Epithelial cell of prostate (primary cell): ENCODE results near the gene ITCH.
A peak's percentile ranks its signal among the peaks of the same experiment; 100 is the strongest.
"Not testable (repeated sequence)": the region's sequence is repeated elsewhere in the genome, so short reads cannot be mapped to it uniquely, and the experiment has no call there.

Experiments used
- DNase-seq: peaks from one replicate; pipeline ENCODE4 v3.0.0-alpha.2; 2011; ENCODE audit warnings: low read depth, low spot score
- H3K27ac ChIP-seq: fragments of 450-650 bp; 2 replicates; pipeline ENCODE4 v1.5.1; 2017; ENCODE audit warnings: mild to moderate bottlenecking

ITCH gene

DNA sequence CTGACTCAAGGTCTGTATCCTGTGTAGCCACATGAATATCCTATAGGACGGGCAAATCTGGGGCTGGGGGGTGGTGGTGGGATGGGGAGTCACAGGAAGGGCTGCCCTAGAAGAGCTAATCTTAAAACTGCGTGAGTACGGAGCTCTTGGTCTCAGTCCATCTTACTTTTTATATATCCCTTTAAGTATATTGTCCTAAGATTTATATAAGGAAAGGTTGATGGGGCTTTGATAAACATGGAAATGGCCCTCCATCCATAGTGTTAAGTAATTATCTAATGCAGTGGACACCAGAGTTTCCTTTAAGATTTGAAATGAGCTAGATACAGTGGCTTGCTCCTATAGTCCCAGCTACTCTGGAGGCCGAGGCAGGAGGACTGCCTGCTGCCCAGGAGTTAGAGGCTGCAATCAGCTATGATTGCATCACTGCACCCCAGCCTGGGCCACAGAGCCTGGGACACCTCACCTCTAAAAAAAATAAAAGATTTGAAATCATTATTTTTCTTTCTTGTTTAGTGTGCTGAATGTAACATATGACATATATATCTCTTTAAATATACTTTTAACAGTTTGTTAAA, 128.9 kb downstream of the ITCH start:
- DNase-seq: no peak
- H3K27ac ChIP-seq: no peak overlapping the region

DNA sequence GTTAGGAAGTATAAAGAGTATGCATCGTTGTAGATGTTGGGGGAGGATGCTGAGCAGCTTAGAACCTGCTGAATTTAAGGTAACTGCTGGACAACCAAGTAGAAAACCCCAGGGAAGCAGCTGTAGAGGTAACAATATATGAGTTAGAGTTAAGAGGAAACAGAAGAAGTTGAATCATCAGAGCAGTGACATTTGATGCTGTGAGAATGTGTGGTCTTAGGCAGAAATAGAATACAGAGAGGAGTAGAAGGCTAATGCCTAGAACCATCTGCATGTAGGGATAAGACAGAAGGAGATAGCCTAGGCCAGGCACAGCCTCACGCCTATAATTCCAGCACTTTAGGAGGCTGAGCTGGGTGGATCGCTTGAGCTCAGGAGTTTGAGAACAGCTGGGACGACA, 130.6 kb downstream of the ITCH start:
- H3K27ac ChIP-seq: no peak overlapping the region

DNA sequence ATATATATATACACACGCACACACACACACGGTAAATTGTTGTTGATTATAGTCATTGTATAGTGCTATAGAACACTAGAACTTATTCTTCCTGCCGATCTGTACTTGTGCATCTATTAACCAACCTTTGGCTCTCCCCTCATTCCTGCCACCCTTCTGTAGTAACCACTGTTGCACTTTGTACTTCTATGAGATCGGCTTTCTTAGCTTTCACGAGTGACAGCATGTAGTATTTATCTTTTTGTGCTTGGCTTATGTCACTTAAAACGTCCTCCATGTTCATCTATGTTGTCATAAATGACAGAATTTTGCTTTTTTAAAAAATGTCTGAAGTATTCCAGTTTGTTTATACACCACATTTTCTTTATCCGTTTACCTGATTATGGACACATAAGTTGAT, 132.2 kb downstream of the ITCH start:
- H3K27ac ChIP-seq: no peak overlapping the region
- DNase-seq: no peak

More for the DNA sequence above, 130.6 kb downstream of the ITCH start:
- no peak for DNase-seq

DNA sequence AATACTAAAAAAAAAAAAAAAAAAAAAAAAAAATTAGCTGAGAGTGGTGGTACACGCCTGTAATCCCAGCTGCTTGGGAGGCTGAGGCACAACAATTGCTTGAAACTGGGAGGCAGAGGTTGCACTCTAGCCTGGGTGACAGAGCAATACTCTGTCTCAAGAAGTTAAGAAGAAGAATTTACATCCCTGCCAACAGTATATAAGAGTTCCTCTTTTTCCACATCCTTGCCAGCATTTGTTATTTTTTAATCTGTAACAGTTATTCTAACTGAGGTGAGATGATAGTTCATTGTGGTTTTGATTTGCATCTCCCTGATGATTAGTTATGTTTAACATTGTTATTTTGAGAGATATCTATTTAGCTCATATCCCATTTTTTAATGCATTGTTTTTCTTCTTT, 132.8 kb downstream of the ITCH start:
- no peak for DNase-seq
- H3K27ac ChIP-seq: no peak overlapping the region

DNA sequence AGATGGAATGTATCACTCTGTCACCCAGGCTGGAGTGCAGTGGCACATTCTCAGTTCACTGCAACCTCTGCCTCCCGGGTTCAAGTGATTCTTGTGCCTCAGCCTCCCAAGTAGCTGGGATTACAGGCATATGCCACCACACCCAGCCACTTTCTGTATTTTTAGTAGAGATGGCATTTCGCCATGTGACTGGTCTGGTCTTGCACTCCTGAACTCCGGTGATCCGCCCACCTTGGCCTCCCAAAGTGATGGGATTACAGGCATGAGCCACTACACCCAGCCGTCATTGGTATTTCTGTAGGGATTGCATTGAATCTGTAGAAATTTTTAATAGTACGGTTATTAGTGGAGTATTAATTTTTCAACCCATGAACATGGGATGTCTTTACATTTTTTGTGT, 134.5 kb downstream of the ITCH start:
- not testable (repeated sequence) for DNase-seq, H3K27ac ChIP-seq

DNA sequence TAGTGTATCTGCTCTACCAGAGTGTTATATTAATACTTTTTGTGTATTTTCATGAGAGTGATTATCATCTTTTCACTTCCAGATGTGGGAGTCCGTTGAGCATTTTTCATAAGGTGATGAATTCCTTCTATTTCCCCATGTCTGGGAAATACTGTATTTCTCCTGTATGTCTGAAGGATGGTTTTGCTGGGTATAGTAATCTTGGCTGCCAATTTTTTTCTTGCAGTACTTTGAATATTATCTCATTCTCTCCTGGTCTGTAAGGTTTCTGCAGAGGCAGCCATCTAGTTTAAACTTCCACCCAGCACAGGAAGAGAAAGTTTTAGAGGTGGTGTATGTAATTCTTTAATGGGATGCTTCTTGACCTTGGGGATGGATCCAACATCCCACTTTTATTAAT, 137.8 kb downstream of the ITCH start:
- no peak overlapping the region for H3K27ac ChIP-seq
- no peak for DNase-seq

DNA sequence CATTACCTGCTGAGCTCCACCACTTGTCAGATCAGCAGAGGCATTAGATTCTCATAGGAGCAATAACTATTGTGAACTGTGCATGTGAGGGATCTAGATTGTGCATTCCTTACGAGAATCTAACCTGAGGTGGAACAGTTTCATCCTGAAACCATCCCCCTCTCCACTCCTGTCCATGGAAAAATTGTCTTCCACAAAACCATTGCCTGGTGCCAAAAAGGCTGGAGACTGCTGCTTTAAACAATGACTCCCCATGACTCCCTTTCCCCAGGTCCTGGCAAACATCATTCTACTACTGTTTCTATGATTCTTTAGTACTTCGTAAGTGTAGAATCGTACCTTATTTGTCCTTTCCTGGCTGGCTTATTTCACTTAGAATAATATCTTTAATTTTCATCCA, 143.4 kb downstream of the ITCH start:
- H3K27ac ChIP-seq: no peak overlapping the region
- no peak for DNase-seq

DNA sequence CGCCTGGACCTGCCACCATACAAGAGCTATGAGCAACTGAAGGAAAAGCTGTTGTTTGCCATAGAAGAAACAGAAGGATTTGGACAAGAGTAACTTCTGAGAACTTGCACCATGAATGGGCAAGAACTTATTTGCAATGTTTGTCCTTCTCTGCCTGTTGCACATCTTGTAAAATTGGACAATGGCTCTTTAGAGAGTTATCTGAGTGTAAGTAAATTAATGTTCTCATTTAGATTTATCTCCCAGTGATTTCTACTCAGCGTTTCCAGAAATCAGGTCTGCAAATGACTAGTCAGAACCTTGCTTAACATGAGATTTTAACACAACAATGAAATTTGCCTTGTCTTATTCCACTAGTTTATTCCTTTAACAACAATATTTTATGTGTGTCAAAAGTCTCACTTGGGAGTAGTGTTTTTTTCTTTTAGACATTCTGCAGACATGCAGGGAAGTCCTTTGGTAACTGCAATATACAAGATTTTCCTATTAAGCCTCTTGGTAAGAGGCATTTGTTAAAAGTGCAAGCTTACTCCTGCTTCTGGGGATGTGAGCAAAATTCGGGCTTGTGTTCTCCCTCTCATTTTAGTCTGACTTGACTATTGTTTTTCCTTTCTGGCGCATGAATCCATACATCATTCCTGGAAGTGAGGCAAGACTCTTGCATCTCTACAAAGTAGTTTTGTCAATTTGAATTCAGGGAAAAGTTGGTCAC, 144.8 kb downstream of the ITCH start:
- no peak for DNase-seq
- no peak overlapping the region for H3K27ac ChIP-seq

DNA sequence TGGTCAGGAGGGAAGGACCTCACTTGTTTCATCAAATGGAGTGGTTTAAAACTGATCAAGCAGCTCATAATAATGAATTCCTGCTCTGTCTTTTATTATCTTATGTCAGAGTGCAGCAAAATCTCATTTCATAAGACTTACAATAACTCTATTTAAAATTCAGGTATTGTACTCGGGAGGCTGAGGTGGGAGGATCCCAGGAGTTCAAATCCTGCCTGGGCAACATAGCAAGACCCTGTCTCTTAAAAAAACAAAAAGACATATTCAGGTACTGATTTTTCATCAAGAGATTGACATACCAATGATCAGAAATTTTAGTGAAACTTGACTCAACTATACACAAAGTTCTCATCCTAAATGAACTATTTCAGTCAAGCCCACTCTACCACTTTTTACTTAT, 147.5 kb downstream of the ITCH start:
- no peak for DNase-seq
- no peak overlapping the region for H3K27ac ChIP-seq

DNA sequence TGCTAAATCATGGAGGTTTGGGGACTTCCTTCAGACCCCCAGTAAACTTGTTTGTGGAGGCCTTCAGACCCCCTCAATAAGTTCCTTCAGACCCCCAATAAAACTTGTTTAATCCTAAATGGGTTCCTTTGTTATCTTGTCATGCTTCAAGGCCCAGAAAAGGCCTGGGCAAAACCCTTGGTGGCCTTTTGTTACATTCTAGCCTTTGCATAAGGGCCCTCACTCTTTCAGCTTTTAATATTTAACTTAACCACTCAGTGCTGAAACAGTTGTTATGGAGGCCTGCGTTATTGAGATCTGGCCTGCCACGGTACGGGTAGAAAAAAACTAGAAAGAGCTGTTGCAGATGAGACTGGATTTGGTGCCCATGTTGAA, 148.8 kb downstream of the ITCH start:
- H3K27ac ChIP-seq: no peak overlapping the region
- DNase-seq: no peak

DNA sequence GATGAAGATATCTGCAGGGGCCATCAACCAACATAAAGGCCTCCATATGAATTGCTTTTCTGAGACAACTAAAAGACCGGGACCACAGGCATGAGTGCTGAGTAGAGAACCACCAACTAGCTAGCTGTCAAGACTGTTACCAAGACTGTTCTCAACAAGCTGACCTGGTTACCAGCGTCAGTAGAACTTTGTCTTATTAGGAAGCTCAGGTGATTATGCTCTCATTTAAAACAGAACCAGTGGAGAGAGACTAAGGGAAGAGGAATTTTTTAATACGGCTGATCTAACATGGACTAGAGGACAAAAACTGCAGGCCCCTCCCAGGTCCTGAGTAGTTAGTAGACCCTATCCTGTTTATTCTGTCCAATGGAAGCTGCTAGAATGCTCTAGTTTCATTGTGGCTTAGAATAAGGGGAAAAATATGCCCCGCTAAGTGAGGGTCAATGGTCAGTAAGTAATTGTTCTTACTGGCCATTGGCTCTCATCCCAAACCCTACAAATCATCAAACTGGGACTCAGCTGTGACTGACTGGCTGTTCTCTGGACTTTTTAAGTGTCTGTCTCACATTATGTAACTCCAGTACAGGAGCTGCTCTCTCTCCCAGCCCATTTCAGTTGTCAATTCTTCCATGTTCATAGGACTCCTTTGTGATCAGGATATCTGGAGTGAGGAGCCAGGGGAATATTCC, 149.3 kb downstream of the ITCH start:
- no peak for DNase-seq
- H3K27ac ChIP-seq: no peak overlapping the region

DNA sequence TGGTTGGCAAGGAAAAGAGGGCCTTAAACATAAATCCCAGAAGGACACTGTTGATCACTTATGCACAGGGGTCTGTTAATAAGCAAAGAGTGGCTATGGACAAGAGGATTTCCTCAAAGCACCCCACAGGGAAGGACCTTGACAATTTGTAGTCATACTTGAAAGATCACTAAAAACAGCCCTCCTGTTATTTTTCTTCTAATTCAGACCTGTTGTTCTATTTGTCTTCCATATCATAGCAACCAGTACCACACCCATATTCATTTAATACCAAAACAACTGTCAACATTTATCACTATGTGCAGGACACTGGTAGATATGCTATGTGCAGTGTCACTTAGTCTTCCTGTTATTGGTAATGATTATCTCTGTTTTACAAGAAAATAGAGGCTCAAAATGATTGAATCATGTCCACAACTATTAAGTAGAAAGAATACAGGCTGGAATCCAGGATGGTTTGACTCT, 149.9 kb downstream of the ITCH start:
- DNase-seq: no peak
- no peak overlapping the region for H3K27ac ChIP-seq

DNA sequence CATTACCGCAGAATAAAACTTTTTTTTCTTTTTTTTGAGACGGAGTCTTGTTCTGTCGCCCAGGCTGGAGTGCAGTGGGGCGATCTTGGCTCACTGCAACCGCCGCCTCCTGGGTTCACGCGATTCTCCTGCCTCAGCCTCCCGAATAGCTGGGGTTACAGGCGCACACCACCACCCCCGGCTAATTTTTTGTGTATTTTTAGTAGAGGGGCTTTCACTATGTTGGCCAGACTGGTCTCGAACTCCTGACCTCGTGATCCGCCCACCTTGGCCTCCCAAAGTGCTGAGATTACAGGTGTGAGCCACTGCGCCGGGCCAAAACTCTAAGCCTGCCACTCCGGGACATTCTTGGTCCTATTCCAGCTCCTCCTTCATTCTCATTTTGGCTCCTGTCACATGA, 151.0 kb downstream of the ITCH start:
- peak overlapping the region; percentile 90 for H3K27ac ChIP-seq
- DNase-seq: not testable (repeated sequence)

DNA sequence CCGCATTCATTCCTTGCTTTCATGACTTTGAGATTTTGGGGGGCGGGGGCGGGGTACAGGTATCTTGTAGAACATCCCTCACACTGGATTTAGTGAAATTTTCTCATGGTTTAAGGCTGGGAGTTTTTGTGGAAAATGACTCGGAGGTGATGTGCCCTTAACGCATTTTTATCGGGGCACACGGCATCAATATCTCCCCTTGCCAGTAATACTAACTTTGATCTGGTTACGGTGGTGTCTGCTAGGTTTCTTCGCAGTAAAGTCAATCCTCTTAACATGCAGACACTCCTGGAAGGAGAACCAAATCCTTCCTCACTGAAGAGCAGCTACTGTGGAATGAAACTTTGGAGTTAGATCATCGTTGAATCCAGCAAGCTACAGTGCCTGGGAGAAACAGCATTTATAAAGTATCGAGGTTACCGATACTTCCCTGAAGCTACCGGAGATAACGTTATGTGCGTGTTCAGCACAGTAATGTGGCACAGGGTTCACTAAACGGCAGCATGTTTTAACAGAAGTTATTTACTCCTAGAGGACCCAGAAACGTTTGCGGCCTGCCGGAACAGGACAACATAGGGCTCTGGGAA, 151.9 kb downstream of the ITCH start:
- H3K27ac ChIP-seq: peak overlapping the region; percentile 90
- DNase-seq: no peak

DNA sequence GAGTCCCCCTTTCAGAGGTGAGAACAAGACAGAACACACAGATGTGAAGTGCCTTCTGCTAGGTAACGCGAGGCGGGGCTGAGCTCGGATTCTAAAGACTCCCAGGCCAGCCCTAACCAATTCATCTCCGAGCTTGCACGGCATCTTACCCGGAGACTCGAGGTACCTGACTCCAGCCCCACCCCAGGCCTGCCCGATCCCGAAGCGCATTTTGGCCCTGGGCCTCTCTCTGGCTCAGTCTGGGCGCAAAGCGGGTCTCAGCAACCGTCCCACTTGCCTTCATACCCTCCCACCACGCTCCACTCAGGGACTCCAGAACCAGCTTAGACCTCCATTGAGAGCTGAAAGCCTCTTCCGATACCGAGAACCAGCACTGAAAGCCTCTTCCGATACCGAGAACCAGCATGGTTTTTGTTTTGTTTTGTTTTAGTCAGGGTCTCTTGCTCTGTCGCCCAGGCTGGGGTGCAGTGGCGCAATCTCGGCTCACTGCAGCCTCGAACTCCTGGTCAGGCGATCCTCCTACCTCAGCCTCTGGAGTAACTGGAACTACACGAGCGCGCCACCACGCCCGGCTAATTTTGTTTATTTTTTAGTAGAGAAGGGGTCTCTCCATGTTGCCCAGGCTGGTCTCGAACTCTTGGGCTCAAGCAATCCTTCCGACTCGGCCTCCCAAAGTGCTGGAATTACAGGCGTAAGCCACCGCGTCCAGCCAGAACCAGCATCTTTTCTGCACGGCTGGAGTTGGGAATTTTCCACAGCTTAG, 152.6 kb downstream of the ITCH start:
- peak overlapping the region; percentile 90 for H3K27ac ChIP-seq
- DNase-seq: peak; percentile 36

DNA sequence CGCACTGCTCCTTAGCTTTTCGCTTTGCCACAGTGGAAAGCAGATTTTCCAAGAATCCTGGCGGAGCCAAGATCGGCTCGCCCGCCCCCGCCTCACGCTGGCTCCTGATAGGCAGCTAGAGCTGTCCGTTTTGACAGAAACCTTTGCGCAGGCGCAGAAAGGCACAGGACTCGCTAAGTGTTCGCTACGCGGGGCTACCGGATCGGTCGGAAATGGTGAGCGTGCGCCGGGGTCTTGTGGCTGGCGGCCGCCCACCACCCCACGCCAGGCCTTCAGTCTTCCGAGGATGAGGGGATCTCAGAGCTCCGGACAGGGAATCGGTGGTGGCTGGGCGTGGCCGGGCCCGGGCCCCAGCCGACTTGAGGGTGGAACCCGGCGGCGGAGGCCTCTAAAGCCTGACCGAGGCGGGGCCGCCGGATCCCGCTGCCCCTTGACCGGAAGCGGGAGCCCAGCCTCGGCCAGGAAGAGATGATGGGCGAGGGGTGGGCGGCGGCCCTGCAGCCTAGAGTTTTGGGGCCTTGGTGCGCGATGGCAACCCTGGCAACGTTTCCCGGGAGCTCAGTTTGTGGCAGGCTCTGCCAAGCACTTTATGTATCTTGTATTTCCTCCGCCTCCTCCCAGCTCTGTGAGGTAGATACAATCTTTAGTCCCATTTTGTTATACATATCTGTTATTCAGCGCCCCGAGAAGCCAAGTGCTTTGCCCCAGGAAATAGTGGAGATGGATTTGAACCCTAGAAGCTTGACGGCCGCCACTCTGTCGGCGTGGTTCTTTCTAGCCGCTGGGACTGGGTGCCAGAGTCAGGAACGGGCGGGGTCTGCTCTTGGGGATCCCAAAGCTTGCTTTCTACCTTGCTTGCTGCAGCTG, 153.4 kb downstream of the ITCH start, which contains the start of gene DYNLRB1:
Gene DYNLRB1, plus strand, starts transcription at position 176 of the 867 bp plus-strand sequence. Its CDS starts 37 bp downstream, at position 213.
- peak; percentile 52 for DNase-seq
- peak within 1 kb of the TSS; percentile 90 for H3K27ac ChIP-seq

DNA sequence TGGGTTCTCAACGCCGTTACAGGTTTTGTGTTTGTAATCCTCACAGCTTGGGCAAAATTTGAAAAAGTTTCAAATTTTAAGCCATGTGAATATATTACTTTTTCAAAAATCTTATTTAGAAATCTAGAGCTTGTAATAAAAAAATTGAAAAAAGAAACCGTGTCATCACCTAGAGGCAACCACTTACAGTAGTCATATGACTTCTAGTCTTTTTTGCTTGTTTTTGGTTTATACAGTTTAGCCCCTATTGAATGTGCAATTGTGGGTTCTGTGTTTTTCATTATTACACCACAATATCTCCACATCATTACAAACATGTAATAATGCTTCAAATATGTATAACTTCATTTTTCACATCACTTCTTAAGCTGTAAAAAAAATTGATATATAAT, 154.0 kb downstream of the ITCH start:
- DNase-seq: no peak
- H3K27ac ChIP-seq: peak overlapping the region; percentile 90

DNA sequence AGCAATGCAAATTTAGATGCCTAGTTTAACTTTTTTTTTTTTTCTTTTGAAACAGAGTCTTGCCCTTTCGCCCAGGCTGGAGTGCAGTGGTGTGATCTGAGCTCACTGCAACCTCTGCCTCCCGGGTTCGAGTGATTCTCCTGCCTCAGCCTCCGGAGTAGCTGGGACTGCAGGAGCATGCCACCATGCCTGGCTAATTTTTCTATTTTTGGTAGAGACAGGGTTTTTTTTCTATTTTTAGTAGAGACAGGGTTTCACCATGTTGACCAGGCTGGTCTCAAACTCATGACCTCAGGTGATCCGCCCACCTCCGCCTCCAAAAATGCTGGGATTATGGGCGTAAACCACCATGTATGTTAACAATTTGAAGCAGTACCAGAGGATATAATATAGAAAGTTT, 155.8 kb downstream of the ITCH start:
- H3K27ac ChIP-seq, DNase-seq: not testable (repeated sequence)

DNA sequence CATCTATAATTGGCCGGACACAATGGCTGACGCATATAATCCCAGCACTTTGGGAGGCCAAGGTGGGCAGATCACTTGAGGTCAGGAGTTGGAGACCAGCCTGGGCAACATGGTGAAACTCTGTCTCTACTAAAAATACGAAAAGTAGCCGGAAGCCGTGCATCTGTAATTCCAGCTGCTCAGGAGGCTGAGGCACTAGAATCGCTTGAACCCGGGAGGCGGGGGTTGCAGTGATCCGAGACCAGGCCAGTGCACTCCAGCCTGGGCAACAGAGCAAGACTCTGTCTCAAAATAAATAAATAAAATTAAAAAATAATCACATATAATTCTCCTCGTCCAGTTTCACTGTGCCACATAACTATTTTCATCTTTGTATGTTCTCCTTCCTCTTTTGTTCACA, 156.8 kb downstream of the ITCH start:
- DNase-seq, H3K27ac ChIP-seq: not testable (repeated sequence)
